NCI-H1092 (cell line): Measurements from ENCODE around the gene MYORG.
A peak's percentile ranks its signal among the peaks of the same experiment; 100 is the strongest.

Experiments
- DNase-seq: peaks from one replicate; lab custom pipeline; 2025; lab: John Stamatoyannopoulos, UW

The MYORG gene

GRCh38 chr9:34376596-34377403 is at the start of gene MYORG:
Gene MYORG (minus strand): TSS chr9:34376898. CDS start chr9:34372943, 3,955 bp downstream.
- DNase-seq = peak; percentile 93

GRCh38 chr9:34419716-34420504 is 43.2 kb upstream of the MYORG start:
- no peak for DNase-seq

GRCh38 chr9:34417734-34418133 is 41.0 kb upstream of the MYORG start:
- DNase-seq = peak; percentile 65

GRCh38 chr9:34413231-34413852 is 36.6 kb upstream of the MYORG start:
- no peak for DNase-seq

GRCh38 chr9:34412336-34412735 is 35.6 kb upstream of the MYORG start:
- DNase-seq = no peak

- DNase-seq = no peak
These were observed 32.5 kb upstream of the MYORG start for GRCh38 chr9:34409154-34409553.

- no peak for DNase-seq
These were observed 31.5 kb upstream of the MYORG start for GRCh38 chr9:34408173-34408572.

GRCh38 chr9:34406219-34406618 is 29.5 kb upstream of the MYORG start:
- no peak for DNase-seq

GRCh38 chr9:34405719-34406118 is 29.0 kb upstream of the MYORG start:
- no peak for DNase-seq

GRCh38 chr9:34403554-34404380 is 27.1 kb upstream of the MYORG start:
- DNase-seq = peak; percentile 68

GRCh38 chr9:34400686-34401602 is 24.2 kb upstream of the MYORG start:
- DNase-seq = no peak

GRCh38 chr9:34400275-34400674 is 23.6 kb upstream of the MYORG start:
- no peak for DNase-seq

- no peak for DNase-seq
These were observed 23.0 kb upstream of the MYORG start for GRCh38 chr9:34399729-34400128.

GRCh38 chr9:34398875-34399274 is 22.2 kb upstream of the MYORG start:
- DNase-seq = no peak

- no peak for DNase-seq
These were observed 19.8 kb upstream of the MYORG start for GRCh38 chr9:34396276-34397214.

GRCh38 chr9:34392511-34392910 is 15.8 kb upstream of the MYORG start:
- no peak for DNase-seq

GRCh38 chr9:34387239-34387638 is 10.5 kb upstream of the MYORG start:
- DNase-seq = no peak

- DNase-seq = no peak
These were observed 10.0 kb upstream of the MYORG start for GRCh38 chr9:34386656-34387055.

- DNase-seq = no peak
These were observed 9.0 kb upstream of the MYORG start for GRCh38 chr9:34385561-34386230.
